Measurements from ENCODE around the gene DAD1. TPM values are rescaled to one million over a fixed set of nuclear protein-coding genes. Genes with fewer than 3 reads are reported as not detected.
A peak's percentile ranks its signal among the peaks of the same experiment; 100 is the strongest.

The DAD1 gene
- total RNA-seq, 2 donors from 2014 or later, result 109 to 236 TPM

DNA sequence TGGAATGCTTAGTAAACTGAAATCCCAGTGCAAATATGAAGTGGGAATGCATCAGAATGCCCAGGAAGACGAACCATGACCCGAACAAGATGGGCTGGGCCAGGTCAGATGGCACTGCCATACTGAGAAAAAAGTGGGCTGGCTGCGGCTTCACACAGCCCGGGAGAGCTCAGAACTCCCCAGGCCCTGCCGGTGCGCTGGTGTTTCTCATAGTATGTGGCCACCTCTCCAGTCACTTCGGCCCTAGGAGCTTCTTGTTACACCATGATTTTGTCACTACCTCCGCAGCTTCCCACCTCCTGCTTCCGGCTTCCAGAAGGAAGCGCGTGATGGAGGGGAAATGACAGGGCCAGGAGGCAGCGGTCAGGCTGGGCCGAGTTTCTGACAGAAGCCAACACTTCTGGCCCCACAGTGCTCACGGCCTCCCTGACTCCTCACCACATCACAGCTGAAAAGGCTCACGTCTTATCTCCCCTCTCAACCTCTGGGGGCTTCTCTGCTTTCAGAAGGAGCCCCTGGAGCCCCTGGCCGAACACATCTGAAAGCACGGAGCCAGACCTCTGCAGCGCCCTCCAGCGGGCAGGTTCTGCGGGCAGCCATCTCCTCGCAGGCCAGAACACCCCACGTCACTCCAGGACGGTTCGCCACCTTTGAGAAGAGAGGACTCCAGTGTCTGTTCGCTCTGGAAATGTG, 30.7 kb downstream of the DAD1 start:
- DNase-seq (ENCODE audit: low spot score), result no peak
- Histone ChIP-seq H3K4me1 (ENCODE audit: control insufficient read depth in 1 of 2, low read depth in 2 of 2) (peaks cover 0 to 4% of the 10 kb centered on the region in 2 donors), H3K4me3 (no peak overlapping the region), H3K9me3 (no peaks in the 10 kb centered on the region), H3K27ac (no peak overlapping the region), H3K36me3 (no peaks in the 10 kb centered on the region), H3K27me3 (replicated peaks; ENCODE audit: insufficient read depth) (no peaks in the 10 kb centered on the region)
- TF ChIP-seq, protein P1, sequence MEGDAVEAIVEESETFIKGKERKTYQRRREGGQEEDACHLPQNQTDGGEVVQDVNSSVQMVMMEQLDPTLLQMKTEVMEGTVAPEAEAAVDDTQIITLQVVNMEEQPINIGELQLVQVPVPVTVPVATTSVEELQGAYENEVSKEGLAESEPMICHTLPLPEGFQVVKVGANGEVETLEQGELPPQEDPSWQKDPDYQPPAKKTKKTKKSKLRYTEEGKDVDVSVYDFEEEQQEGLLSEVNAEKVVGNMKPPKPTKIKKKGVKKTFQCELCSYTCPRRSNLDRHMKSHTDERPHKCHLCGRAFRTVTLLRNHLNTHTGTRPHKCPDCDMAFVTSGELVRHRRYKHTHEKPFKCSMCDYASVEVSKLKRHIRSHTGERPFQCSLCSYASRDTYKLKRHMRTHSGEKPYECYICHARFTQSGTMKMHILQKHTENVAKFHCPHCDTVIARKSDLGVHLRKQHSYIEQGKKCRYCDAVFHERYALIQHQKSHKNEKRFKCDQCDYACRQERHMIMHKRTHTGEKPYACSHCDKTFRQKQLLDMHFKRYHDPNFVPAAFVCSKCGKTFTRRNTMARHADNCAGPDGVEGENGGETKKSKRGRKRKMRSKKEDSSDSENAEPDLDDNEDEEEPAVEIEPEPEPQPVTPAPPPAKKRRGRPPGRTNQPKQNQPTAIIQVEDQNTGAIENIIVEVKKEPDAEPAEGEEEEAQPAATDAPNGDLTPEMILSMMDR (IDR thresholded peaks at IDR 0.05), result no peak
- ATAC-seq (ENCODE audit: insufficient number of reproducible peaks, low FRiP score, low read depth), result no peak

DNA sequence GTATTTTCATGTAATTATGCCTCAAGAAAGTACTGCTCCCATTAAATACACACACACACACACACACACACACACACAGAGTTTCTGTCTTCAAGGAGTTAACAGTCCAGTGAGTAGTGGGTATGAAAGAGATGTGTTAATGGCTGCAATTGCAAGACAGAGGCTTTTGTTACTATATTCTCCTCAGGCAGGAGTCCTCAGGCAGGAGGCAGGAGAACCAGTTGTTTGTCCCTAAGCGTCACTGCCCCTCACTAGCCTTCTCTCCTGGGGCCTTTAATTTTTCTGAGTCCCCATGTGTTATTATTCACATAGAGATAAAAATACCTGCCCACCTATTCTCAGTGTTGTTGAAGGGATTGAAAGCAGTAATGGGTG, 31.2 kb downstream of the DAD1 start:
- no peaks in the 10 kb centered on the region for H3K9me3 ChIP-seq
- peaks cover 0 to 4% of the 10 kb centered on the region in 2 donors for H3K4me1 ChIP-seq (ENCODE audit: control insufficient read depth in 1 of 2, low read depth in 2 of 2)
- ATAC-seq (ENCODE audit: insufficient number of reproducible peaks, low FRiP score, low read depth) (no peak), DNase-seq (ENCODE audit: low spot score) (no peak)
- TF ChIP-seq, protein P1 (IDR thresholded peaks at IDR 0.05), result no peak
- H3K27me3 ChIP-seq (replicated peaks; ENCODE audit: insufficient read depth), result no peaks in the 10 kb centered on the region
- H3K27ac ChIP-seq, result no peak overlapping the region
- no peak overlapping the region for H3K4me3 ChIP-seq
- no peaks in the 10 kb centered on the region for H3K36me3 ChIP-seq

DNA sequence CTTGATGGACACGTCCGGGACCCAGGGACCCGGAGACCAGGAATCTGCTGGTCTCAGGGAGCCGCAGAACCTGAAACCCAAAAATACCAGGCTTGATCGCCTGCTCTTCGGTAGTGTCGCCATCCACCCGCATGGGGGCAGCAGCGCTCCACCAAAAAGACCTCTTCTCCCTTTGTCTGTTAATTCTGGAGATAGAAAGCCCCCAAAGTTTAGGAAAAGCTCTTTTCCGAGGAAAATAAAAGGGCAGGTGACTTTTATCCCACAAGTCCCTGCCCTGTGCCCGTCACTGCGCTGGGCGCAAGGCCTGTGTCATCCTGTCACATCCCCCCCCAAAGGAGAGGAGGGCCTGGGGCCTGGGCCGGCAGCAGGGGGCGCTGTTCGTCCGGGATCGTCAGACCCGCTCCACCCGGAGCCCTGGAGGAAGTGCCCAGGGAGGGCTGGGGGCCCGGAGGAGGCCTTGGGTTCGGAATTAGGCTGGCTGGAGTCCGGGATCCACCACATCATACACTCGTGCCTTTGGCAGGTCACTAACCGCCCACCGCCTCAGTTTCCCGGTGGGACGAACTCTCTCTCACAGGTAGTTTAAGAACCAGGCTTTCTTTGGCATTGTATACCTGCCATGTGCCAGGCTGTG, 31.9 kb downstream of the DAD1 start:
- no peaks in the 10 kb centered on the region for H3K27me3 ChIP-seq (replicated peaks; ENCODE audit: insufficient read depth)
- peak overlapping the region; percentile 69 for H3K4me3 ChIP-seq
- ATAC-seq (ENCODE audit: insufficient number of reproducible peaks, low FRiP score, low read depth) (peak; percentile 49), DNase-seq (ENCODE audit: low spot score) (no peak)
- H3K9me3 ChIP-seq, result no peaks in the 10 kb centered on the region
- no peaks in the 10 kb centered on the region for H3K36me3 ChIP-seq
- peak overlapping the region in 1 of 2 donors; percentile 46 for H3K27ac ChIP-seq
- peaks cover 0 to 4% of the 10 kb centered on the region in 2 donors for H3K4me1 ChIP-seq (ENCODE audit: control insufficient read depth in 1 of 2, low read depth in 2 of 2)
- TF ChIP-seq, protein P1 (IDR thresholded peaks at IDR 0.05), result peak; percentile 97

DNA sequence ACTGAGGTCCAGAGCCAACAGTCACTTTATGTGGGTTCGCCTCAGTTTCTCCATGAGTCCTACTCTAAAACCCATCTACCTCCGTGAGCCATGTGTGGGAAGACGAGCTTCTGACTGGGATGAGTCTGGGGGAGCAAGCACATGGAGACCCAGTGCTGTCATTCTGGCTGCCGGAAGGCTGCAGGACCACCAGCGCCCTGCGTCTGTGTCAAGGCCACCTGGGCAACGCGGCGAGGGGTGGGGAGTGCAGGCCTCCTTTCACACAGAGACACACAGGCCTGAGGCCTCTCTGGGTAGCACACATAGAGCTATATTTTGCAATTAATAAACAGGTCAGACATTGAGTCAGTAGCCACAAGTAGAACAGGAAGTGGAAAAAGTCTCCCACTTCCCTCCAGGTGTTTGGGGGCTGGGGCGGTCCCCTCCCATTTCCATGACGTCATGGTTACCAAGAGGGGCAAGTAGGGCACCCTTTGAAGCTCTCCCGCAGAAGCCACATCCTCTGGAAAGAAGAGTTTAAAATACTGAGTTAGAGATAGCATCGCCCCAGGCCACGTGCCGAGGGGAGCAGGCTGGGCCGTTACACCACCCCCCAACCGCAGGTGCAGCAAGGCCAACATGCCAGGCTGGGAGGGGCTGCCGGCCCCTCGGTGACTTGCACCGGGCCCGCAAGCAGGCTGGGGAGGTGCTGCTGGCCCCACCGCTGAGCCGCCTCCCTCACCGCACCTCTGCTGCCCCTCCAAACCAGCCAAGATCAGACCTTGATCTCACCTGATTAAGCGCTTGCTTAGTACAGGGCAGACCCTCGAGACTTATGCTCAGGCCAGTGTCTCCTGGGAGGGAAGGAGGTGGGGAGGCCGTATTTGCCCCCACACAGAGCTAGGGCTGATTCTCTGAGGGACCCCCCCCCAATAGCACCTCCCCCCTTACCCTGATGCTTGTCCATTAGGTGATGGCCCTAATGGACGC, 32.7 kb downstream of the DAD1 start:
- TF ChIP-seq, protein P1 (IDR thresholded peaks at IDR 0.05), result no peak
- peak overlapping the region; percentile 69 for H3K4me3 ChIP-seq
- no peaks in the 10 kb centered on the region for H3K36me3 ChIP-seq
- H3K4me1 ChIP-seq (ENCODE audit: control insufficient read depth in 1 of 2, low read depth in 2 of 2), result peaks cover 0 to 4% of the 10 kb centered on the region in 2 donors
- H3K9me3 ChIP-seq, result no peaks in the 10 kb centered on the region
- no peak overlapping the region for H3K27ac ChIP-seq
- no peak for DNase-seq (ENCODE audit: low spot score)
- ATAC-seq (ENCODE audit: insufficient number of reproducible peaks, low FRiP score, low read depth), result no peak
- no peaks in the 10 kb centered on the region for H3K27me3 ChIP-seq (replicated peaks; ENCODE audit: insufficient read depth)

All from thoracic aorta (tissue), 2 donors.